OCI-LY7 (cell line): ENCODE measurements around the gene TDRD12. TPM values are rescaled to one million over a fixed set of nuclear protein-coding genes. Genes with fewer than 3 reads are reported as not detected.

Experiments
- BruUV-seq: library from RNA; stranded (reverse); fragments of 400-500 nt; replicated peaks from 2 replicates; lab custom pipeline; 2021; lab: Mats Ljungman, UMichigan
- CTCF ChIA-PET: fragments of 300-600 bp; sonication (Branson Sonifier 250); formaldehyde crosslinking; loops from one replicate; lab custom pipeline; 2022; ENCODE audit warnings: antibody characterized with exemption; ENCODE audit not compliant: unreplicated experiment; lab: Charles Lee
- POLR2A ChIA-PET: fragments of 300-600 bp; sonication (Branson Sonifier 250); formaldehyde crosslinking; loops from one replicate; lab custom pipeline; 2022; ENCODE audit warnings: antibody characterized with exemption; lab: Charles Lee
- DNase-seq: peaks from one replicate; pipeline ENCODE4 v3.0.0-alpha.2; 2015; ENCODE audit warnings: low spot score
- H2AFZ ChIP-seq: fragments of 200-600 bp; sonication (generic), shearing (Covaris generic); 2 replicates; pipeline ENCODE4 v1.6.1; 2014; ENCODE audit warnings: mild to moderate bottlenecking, antibody characterized with exemption, low read length, moderate library complexity
- H3K27ac ChIP-seq: fragments of 200-600 bp; sonication (generic); 2 replicates; pipeline ENCODE4 v1.5.1; 2014; ENCODE audit warnings: mixed run types, low read depth, mild to moderate bottlenecking, moderate library complexity, low read length, inconsistent platforms; ENCODE audit not compliant: poor library complexity, severe bottlenecking
- H3K36me3 ChIP-seq: fragments of 200-600 bp; sonication (generic); 2 replicates; pipeline ENCODE4 v1.6.1; 2014; ENCODE audit warnings: mild to moderate bottlenecking, antibody characterized with exemption, low read length, moderate library complexity, mixed read lengths; ENCODE audit not compliant: insufficient read depth
- H3K4me1 ChIP-seq: fragments of 200-600 bp; sonication (generic); 2 replicates; pipeline ENCODE4 v1.5.1; 2014; ENCODE audit warnings: mild to moderate bottlenecking, low read length; ENCODE audit not compliant: insufficient read depth, poor library complexity, severe bottlenecking
- H3K4me2 ChIP-seq: fragments of 200-600 bp; sonication (generic); 2 replicates; pipeline ENCODE4 v1.6.1; 2014; ENCODE audit warnings: mild to moderate bottlenecking, low read length
- H3K4me3 ChIP-seq: fragments of 200-600 bp; sonication (generic); 2 replicates; pipeline ENCODE4 v1.5.1; 2014; ENCODE audit warnings: mild to moderate bottlenecking, low read depth, low read length; ENCODE audit not compliant: poor library complexity, severe bottlenecking
- H3K79me2 ChIP-seq: fragments of 200-600 bp; sonication (generic); 2 replicates; pipeline ENCODE4 v1.6.1; 2016; ENCODE audit warnings: low read depth, mild to moderate bottlenecking, low read length, moderate library complexity, mixed read lengths; ENCODE audit not compliant: insufficient read depth
- H3K9me2 ChIP-seq: fragments of 200-600 bp; sonication (generic); 2 replicates; pipeline ENCODE4 v1.6.1; 2016; ENCODE audit warnings: mild to moderate bottlenecking, low read length, mixed read lengths; ENCODE audit not compliant: insufficient read depth
- H3K9me3 ChIP-seq: fragments of 200-600 bp; sonication (generic); 2 replicates; pipeline ENCODE4 v1.6.1; 2014; ENCODE audit warnings: mild to moderate bottlenecking, mixed run types, low read length, mixed read lengths
- H4K20me1 ChIP-seq: fragments of 200-600 bp; sonication (generic); 2 replicates; pipeline ENCODE4 v1.6.1; 2014; ENCODE audit warnings: mild to moderate bottlenecking, antibody characterized with exemption, low read length, moderate library complexity, mixed read lengths; ENCODE audit not compliant: insufficient read depth
- EZH2phosphoT487 ChIP-seq: fragments of 200-600 bp; sonication (generic); IDR thresholded peaks from 2 replicates; pipeline ENCODE4 v1.6.1; 2018; ENCODE audit warnings: low read depth, borderline replicate concordance, mild to moderate bottlenecking, mixed run types, antibody characterized with exemption, low read length, moderate library complexity, mixed read lengths
- intact Hi-C: fragments of 100-400 bp; cut with micrococcal nuclease; formaldehyde crosslinking; loops from one replicate; pipeline ENCODE4 v1.10.0; 2022; ENCODE audit not compliant: unreplicated experiment
- total RNA-seq, 2 experiments: library from RNA; depleted of rRNA in 1 of 2; stranded (reverse); fragments of >200 nt in 1 of 2; shearing (Covaris generic) in 1 of 2; gene quantifications; 2 replicates each; pipeline ENCODE4 v1.2.3, GENCODE V29; 2014 to 2022
- TF ChIP-seq, protein P1 (sequence below): fragments of 200-600 bp; sonication (generic); conservative IDR thresholded peaks from 2 replicates; pipeline ENCODE4 v1.5.1; 2014; ENCODE audit warnings: mild to moderate bottlenecking, antibody characterized with exemption, low read length, moderate library complexity, mixed read lengths

Gene TDRD12
- total RNA-seq, 2 experiments from 2014 or later, result not detected

DNA sequence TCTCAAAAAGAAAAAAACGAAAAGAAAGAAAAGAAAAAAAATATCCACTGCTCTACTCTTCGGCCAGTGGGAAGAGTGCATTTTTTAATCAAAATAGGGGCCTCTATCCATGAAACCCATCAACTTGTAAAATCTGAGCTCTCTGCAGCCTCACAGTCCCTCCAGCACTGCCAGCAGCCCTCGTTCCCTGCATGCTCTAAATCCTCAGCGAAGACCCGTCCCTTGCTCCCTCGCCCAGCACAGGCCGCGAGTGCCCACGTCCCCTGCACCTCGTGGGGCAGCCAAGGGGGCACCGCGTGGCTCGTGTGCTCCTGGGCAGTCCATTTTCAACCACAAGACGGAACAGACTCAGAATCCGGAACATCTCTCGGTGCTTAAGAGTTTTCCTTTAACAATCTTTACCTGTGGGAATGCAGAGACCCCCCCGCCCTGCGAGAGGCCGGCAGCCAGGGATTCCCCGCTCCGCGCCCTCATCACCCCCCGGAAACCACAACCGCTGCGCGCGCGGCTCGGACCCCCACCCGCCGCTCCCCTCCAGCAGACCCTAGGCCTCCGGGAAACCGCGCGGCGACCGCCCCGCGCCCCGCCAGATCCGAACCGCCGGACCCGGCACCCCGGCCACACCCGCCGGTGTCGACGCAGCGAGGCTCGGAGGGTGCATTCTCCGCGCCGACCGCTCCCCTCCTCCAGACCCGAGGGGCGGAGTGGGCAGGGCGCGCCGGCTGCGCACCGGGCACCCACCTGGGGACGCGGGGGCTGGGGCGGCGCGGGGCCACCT, 45.2 kb upstream of the TDRD12 start:
- peak overlapping the region; percentile 36 for H3K27ac ChIP-seq
- peaks cover 5% of the 10 kb centered on the region; the same call in 1 of the 2 replicates for H3K36me3 ChIP-seq

DNA sequence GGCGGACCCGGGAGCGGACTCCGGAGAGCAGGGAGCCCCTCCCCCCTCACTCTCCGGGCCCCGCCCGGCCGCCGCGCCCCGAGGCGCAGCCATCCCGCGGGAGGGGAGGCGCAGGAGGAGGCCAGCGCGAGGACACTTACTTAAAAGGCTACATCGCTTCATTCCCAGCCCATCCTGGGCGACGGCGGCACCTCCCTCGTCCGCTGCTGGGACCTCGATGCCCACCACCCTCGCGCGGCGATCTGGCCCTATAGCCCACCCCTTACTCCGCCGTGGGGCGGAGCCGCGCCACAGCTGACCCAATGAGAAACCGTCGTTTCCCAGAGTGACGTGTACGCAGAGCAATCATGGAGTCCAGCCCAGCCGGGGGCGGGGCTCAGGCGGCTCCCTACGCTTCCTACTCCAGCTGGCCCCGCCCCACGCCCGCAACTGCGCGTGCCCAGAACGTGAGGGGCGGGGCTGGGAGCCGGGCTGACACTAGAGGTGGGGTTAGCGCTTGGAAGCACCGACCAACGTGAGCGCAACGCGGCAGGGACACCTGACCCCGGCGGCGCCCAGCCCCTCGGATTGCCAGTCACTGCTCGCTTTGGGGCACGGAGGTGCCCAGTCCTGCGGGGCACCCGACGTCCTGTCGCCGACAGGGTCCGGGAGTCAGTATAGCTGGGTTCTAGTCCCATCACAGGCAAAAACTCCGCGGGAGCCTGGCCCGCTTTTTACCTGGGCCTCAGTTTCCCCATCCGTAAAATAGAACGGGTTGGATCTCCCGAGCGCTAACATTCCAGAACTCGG, 44.4 kb upstream of the TDRD12 start, which contains the start of gene ANKRD27:
Gene ANKRD27, minus strand, starts transcription at position 250 of the 789 bp plus-strand sequence. CDS start 16,165 bp downstream, outside the sequence.
- Histone ChIP-seq H3K4me3 (peak within 1 kb of the TSS; percentile 99), H3K4me2 (peak within 1 kb of the TSS; percentile 100), H3K4me1 (peaks cover 21% of the 10 kb centered on the region), H3K9me3 (no peaks in the 10 kb centered on the region), H3K27ac (peak within 1 kb of the TSS; percentile 36), H3K36me3 (peaks cover 5% of the 10 kb centered on the region; the same call in 1 of the 2 replicates), H3K9me2 (no peaks in the 10 kb centered on the region), H4K20me1 (peaks cover 10% of the 10 kb centered on the region; the same call in 1 of the 2 replicates), H2AFZ (peak within 1 kb of the TSS; percentile 98), H3K79me2 (peaks cover 31% of the 10 kb centered on the region)
- intact Hi-C loops, result loop anchor here (5.0 to 10.0 kb wide), 2 partner anchors 297 to 500 kb away; partner anchors contain the start of genes CEP89 and FAAP24
- ChIA-PET CTCF (interaction anchor here (0.9 kb wide), 1 partner anchor 9 kb away, joined by 3 read pairs; no protein-coding TSS in a partner anchor), POLR2A (interaction anchor here (0.7 kb wide), 1 partner anchor 336 kb away, joined by 3 read pairs; no protein-coding TSS in a partner anchor)
- no peak for TF ChIP-seq EZH2phosphoT487
- TF ChIP-seq, protein P1, sequence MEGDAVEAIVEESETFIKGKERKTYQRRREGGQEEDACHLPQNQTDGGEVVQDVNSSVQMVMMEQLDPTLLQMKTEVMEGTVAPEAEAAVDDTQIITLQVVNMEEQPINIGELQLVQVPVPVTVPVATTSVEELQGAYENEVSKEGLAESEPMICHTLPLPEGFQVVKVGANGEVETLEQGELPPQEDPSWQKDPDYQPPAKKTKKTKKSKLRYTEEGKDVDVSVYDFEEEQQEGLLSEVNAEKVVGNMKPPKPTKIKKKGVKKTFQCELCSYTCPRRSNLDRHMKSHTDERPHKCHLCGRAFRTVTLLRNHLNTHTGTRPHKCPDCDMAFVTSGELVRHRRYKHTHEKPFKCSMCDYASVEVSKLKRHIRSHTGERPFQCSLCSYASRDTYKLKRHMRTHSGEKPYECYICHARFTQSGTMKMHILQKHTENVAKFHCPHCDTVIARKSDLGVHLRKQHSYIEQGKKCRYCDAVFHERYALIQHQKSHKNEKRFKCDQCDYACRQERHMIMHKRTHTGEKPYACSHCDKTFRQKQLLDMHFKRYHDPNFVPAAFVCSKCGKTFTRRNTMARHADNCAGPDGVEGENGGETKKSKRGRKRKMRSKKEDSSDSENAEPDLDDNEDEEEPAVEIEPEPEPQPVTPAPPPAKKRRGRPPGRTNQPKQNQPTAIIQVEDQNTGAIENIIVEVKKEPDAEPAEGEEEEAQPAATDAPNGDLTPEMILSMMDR, result no peak
- DNase-seq, result peak; percentile 99
- no TSS peak for BruUV-seq

More for the DNA sequence above, 45.2 kb upstream of the TDRD12 start:
- Histone ChIP-seq H3K4me1 (peaks cover 21% of the 10 kb centered on the region), H3K9me3 (no peaks in the 10 kb centered on the region), H3K9me2 (no peaks in the 10 kb centered on the region), H2AFZ (peak overlapping the region; percentile 80), H3K79me2 (peaks cover 34% of the 10 kb centered on the region), H4K20me1 (peaks cover 10% of the 10 kb centered on the region; the same call in 1 of the 2 replicates), H3K4me3 (peak overlapping the region; percentile 99), H3K4me2 (peak overlapping the region; percentile 100)
- CTCF ChIA-PET, result interaction anchor here (0.9 kb wide), 1 partner anchor 8 kb away, joined by 3 read pairs; no protein-coding TSS in a partner anchor
- TF ChIP-seq, protein P1, result no peak
- TF ChIP-seq EZH2phosphoT487, result no peak
- DNase-seq, result no peak
- BruUV-seq, result no TSS peak
- POLR2A ChIA-PET, result interaction anchor here (0.5 to 1.4 kb wide), 2 partner anchors 9 to 1726 kb away, joined by 3 to 5 read pairs; no protein-coding TSS in a partner anchor
- intact Hi-C loops, result loop anchor here (10.0 kb wide), 1 partner anchor 500 kb away; no protein-coding TSS in a partner anchor
